T-helper 1 cell (primary cell): Measurements from ENCODE around the gene ENTREP1.
"Not testable (repeated sequence)": the region's sequence is repeated elsewhere in the genome, so short reads cannot be mapped to it uniquely, and the experiment has no call there.

Experiments
- DNase-seq, 5 donors: peaks; one replicate each; pipeline ENCODE4 v3.0.0-alpha.2; 2012 to 2020

The ENTREP1 gene

DNA sequence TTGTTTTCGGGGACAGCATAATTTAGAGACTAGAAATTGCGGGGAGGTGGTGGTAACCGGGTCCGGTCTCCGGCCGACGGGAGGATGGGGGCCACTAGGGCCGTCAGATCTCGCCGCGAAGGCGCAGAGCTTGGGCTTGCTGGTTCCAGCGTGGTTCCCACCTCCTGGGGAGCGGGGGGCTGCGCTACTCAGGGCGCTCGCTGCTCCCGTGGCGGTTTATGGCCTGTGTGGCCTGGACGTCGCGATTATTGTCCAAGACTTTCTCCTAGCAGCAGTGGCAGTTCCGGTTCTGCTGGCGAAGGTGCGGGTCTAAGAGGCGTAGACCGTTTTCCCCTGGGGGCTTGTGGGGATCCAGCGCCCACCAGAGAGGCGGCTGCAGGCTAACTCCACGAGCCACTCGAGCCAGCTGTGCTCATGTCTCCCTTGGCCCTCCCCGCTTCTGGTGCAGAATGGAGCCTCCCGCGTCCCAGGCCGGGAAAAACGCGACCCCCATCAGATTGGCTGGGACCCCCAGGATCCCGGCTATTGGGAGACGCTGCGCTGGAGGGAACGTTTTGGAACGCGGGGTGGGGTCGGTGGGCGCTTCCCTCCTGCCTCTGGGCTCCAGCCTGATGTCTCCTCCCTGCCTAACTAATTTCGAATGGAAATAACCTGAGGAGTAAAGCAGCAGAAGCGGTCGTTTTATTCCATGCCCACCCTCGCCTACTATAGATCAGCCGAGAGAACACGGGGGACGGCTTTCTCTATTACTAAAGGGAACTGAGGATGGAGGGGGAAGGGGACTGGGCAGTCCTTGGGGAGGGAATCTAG, 87.1 kb downstream of the ENTREP1 start:
- no peak for DNase-seq

DNA sequence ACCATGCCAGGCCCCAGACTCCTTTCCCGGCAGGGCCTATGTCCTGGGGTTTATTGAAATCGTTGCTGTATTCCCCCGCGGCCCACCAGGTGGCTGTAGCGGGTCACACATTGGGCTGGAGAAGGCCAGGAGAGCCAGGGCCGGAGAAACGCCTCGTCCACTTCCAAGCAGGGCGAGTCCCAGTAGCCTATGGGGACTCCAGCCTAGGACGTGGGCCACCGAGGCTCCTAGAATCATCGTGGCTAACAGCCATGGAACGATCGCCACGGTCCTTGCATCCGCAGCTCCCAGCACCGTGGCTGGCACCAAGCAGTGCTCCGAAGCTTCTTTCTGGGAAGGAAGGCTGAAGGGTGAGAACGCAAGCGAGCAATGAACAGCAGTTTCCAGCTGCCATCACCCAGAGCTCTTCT, 87.7 kb downstream of the ENTREP1 start:
- DNase-seq: no peak

DNA sequence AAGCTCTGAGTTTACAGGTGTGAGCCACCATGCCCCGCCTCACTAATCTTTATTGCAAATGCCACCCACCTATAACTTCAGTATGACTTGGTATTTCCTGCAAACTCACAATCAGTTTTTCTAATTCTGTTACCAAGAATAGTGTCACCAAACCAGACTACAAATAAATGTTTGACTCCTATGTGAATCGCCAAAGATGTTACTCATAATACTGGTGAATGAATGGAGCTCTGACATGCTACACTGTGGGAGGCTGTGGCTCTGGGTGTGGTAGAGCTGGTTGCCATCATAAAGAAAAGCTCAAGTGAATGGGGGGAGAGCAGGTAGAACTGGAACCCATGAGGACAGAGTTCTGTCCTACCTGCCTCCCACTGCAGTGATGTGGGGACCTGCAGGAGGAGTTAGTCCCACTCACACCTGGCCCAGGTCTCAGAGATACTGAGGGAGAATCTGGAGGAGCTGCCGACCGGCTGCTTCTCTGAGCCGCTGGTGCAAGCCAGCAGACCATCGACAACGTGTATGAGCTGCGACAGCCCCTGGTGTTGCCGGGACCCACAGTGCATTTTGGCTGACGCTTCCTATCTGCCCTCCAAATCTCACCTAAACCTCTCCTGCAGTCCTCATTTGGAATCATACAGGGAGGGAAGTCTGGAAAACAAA, 95.7 kb downstream of the ENTREP1 start:
- DNase-seq: no peak

DNA sequence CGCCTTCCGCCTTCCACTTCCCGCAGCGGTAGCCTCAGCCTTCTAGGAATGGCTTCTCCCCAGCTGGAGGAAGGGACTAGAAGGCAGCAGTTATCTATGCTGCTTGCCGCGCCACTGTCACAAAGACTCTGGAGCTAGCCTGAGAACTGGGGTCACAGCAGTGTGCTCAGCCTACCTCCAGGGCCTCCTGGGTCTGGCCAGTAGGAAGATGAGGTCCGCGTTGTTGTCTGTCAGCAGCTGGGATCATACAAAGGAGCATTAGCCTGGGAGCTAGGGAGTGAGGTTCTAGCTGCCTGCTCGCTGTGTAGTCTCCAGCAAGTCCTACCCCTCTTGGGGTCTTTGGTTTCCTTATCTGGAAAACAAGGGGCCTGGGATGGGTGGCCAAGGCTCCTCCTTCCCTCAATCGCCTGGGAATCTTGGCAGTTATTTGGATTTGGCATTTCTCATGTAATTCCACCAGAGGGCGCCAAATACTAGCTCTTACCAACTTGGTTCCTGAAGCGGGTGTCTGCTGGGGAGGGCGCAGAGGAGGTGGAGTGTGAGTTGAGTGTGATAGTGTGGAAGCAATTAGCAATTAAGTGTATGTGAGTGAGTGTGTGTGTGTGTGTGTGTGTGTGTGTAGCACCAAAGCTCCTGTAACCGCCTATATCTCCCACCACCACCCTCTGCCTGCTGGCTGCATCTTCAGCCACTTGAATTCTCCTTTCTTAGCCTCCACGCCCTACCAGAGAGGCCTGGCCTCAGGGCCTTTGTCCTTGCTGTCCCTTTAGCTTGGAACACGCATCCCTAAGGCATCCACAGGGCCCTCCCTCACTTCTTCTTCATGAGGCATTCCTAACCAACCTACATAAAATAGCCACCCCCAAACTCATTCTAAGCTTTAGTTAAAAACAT, 97.1 kb downstream of the ENTREP1 start:
- DNase-seq: peak in 3 of 5 donors; percentile 32 to 50 (median 32)

DNA sequence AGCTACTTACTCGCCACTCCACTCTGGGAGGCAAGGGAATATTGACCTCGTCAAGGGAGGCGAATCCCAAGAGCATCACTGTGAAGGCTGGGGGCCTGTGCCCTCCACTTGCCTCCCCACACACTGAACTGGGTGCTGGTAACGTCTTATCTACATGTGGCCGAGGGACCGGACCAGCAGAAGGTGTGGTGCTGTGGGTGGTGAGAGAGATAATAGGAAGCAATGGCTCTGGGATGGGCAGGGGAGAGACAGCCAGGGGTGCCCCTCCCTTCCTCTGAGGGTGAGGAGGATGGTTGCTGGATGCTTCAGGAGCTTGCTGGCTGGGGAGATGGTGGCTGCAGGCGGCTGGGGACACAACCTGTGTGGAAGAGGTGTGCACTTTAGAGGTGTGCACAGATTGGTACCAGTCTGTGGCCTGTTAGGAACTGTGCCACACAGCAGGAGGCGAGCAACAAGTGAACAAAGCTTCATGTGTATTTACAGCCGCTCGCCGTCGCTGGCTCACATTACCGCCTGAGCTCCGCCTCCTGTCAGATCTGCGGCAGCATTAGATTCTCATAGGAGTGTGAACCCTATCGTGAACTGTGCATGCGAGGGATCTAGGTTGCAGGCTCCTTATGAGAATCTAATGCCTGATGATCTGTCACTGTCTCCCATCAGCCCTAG, 100.3 kb downstream of the ENTREP1 start:
- no peak for DNase-seq

DNA sequence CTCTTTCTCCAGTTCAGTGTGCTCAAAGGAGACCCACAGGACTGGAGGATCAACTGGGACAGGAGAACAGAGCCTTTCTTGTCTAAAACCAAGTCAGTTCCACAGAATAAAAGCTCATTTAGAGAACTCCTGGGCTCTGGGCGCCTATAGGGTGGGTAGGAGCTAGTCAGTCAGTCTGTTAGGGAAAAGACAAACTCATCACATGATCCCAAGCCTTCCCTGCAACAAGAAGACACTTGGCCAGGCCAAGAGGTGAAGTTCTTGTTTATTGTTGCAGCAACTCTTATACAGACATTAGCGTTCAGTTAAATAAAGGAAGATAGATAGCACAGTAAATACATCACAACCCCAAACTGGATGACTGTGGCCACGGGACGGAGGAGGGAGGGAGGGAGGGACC, 102.3 kb downstream of the ENTREP1 start:
- no peak for DNase-seq

DNA sequence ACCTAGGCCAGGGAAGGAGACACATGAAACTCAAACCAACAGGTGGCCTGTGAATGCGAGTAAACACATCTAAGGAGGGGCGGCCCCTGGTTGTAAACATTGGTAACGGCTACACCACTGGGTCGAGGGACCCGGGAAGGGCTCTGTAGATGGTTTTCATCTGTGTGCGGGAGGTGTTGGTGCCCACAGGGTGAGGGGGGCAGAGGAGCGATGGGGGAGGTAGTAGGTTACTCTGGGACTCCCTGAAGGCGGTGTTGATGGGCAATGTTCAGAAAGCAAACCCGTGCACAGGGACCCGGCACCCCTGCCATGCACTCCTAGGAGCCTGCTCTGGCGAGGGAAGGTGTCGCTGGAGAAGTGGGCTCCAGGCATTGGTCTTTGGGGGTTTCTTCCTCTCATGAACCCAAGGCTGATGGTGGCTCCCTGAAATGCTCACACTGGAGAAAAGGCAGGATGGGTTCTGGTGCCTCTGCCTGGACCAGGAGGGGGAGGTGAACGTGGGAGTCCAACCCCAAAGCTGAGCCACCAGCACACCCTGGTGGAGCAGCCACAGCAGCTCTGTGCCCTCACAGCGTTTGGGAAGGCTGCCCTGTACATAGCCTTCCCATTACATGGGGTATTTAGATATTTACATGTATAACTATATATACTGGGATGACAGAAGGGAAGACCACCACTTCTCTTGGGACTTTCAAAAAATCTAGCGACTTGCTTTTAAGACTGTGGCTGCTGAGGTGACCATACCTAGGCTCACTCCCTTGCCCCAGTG, 103.2 kb downstream of the ENTREP1 start:
- no peak for DNase-seq

DNA sequence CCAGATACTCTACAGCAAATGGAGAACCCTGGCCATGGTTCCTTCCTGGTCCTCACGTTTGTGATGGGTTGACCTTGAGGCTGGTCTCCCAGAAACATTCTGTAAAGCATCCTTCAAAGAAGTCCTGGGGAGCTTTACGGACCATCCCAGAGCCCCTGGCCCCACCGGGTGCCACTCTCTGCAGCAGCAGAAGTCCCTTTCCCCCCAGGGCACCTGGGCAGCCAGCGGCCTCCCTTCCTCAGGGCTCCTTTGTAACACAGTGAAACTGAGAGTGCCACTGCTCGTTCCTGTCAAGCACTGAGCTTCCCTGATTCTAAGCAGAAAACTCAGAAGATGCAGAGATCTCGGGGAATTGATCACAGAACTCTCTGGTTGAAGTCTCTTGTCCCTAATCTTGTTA, 104.3 kb downstream of the ENTREP1 start:
- DNase-seq: no peak

DNA sequence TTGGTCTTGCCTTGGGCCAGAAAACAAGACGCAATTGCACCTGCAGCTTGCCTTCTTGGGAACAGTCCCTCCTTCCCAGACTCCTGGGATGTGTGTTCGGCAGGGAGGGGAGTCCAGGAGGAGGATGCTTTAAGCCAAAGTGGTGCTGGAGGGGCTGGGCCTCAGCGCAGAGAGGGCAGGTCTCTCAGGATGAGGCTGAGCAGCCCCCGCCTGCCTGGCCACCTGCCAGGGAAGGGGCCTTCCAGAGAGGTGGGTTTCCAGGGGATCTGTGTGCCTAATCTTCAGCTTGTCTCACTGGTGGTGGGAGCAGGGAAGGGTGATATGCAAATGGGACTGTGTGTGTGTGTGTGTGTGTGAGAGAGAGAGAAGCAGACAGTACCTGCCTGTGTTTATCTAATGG, 105.2 kb downstream of the ENTREP1 start:
- DNase-seq: no peak

DNA sequence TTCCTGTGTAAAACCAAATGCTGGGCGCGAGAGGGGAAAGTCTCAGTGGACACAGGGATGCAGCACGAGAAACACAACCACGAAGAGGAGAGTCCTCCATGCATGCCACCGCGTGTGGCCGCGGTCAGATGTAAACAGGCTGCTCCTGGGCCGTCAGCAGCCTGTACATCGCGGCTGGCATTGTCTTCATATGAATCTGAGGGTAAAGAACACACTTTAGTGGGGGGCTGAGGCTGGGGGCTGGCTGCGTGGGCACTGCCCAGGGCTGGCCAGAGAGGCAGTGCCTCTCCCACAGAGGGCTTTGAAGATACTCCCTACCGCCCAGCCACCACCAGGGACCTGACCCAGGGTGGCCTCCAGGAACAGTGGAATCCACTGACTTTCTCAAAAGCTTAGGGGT, 106.2 kb downstream of the ENTREP1 start:
- DNase-seq: no peak

DNA sequence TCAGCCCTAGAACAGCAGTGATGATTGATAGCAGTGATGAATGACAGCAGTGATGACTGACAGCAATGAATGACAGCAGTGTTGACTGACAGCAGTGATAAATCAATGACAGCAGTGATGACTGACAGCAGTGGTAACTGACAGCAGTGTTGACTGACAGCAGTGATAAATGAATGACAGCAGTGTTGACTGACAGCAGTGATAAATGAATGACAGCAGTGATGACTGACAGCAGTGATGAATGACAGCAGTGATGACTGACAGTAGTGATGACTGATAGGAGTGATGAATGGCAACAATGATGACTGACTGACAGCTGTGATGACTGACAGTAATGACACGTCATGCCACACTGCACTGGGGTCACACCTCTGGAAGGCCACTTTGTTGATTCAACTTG, 106.8 kb downstream of the ENTREP1 start:
- DNase-seq: no peak

DNA sequence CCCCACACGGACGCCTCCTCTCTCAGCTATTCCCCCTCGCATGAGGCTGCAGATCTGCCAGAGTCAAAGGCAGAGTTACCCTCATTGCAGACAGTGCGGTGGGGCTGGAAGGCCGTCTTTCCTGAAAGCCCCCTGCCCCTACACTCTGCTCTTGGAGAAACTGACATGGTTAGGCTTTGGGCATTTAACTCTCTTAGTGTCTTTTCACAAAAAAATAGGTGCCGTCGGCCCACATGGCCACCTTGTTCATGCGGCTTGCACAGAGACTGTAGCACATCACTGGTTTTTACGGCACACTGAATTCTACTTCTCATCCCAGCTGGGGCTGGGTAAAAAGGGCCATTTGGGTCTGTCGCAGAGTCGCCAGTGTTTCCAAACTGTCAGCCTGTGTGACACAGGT, 107.6 kb downstream of the ENTREP1 start:
- no peak for DNase-seq

DNA sequence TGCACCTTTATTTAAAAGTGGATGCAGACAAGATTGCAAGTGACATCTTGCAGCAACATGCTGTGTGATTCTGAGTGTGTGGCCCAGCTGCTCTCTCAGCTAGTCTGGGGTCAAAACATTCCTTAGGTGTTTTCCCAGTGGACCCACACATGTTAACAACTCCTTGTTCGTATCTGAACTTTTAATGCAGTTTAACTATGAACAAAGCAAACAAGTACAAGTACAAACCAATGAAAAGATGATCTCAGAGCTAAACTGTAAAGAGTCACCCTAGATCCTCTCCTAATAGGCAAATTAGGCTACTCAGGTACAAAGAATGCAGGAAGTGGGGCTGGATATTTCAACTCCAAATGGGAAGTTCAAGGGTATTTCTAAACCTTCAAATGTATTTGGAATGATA, 108.4 kb downstream of the ENTREP1 start:
- DNase-seq: no peak

DNA sequence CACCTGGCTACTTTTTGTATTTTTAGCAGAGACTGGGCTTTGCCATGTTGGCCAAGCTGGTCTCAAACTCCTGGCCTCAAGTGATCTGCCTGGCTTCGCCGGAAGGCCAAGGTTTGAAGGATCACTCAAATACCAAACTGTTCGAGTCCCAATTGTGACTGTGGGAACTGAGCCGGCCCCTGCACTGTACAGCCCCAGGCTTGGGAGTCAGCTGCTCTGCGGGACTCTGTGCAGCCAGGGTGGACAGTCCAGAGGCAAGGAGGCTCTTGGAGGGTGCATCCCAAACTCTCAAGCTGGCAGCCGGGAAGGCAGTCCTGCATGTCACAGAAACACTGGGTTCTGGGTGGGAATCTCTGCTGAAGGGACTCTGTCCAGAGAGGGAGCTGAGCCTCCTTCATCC, 109.0 kb downstream of the ENTREP1 start:
- DNase-seq: no peak

DNA sequence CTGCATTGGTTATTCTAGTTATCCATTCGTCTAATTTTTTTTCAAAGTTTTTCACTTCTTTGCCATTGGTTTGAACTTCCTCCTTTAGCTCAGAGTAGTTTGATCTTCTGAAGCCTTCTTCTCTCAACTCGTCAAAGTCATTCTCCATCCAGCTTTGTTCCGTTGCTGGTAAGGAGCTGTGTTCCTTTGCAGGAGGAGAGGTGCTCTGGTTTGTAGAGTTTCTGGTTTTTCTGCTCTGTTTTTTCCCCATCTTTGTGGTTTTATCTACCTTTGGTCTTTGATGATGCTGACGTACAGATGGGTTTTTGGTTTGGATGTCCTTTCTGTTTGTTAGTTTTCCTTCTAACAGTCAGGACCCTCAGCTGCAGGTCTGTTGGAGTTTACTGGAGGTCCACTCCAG, 114.6 kb downstream of the ENTREP1 start:
- DNase-seq: not testable (repeated sequence)

DNA sequence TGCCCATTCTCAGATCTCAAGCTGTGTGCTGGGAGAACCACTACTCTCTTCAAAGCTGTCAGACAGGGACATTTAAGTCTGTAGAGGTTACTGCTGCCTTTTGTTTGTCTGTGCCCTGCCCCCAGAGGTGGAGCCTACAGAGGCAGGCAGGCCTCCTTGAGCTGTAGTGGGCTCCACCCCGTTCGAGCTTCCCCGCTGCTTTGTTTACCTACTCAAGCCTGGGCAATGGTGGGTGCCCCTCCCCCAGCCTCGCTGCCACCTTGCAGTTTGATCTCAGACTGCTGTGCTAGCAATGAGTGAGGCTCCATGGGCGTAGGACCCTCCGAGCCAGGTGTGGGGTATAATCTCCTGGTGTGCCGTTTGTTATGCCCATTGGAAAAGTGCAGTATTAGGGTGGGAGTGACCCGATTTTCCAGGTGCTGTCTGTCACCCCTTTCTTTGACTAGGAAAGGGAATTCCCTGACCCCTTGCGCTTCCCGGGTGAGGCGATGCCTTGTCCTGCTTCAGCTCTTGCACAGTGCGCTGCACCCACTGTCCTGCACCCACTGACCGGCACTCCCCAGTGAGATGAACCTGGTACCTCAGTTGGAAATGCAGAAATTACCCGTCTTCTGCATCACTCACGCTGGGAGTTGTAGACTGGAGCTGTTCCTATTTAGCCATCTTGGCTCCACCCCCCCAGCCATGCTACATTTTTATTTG, 115.4 kb downstream of the ENTREP1 start:
- DNase-seq: peak in 1 of 5 donors; percentile 32
